Germinal center (tissue), 1 donor: Measurements from ENCODE around the gene SIGLEC10.

Experiments used
- DNase-seq: peaks from one replicate; pipeline ENCODE4 v3.0.0; 2012; ENCODE audit warnings: mixed read lengths, low spot score

Gene SIGLEC10

DNA sequence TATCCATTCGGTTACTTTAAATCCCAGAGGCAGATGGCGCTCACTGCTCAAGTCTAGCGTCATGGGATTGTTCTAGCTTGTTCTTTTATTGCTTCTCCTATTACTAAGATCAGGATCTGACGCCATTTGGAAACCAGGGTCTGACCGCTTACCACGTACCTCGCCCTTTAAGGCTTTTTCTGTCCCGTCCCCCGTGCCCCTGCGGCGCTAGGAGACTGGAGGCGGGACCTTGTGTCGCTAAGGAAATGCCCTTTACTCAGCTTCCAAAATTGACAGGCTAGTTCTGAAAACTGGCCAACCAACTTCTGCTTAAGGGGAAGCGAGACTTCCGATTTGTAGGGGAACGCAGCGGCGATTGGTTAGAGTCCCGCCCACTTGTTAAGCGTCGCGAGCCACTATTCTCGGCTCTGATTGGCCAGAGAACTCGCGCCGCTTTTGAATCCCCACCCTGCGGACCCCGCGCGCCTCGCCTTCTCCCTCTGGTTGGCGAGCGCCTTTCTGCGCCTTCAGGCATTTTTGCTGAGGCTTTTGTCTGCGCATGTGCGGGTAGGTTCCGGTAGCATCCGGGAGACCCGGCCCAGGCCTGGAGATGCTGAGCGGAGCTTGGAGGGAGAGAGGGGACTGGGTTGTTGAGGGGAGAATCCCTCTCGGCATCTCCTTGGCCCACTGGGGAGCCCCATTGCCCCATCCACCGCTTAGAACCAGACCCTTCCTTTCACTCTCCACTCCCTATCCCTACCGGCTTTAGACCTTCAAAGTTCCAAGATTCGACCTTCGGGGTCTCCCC is 23.2 kb downstream of the SIGLEC10 start:
- DNase-seq = peak; percentile 97

DNA sequence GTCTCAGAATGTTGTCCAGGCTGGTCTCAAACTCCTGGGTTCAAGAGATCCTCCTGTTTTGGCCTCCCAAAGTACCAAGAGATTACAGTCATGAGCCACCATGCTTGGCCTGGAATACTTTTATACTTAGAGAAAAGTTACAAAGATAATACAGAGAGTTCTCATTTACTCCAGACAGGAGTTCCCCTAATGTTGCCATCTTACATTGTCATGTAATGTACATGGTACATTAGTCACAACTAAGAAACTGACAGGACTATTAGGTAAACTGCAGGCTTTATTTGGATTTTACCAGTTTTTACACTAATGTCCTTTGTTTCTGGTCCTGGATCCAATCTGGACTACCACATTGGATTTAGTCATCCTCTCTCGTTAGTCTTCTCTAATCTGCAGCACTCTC is 24.7 kb downstream of the SIGLEC10 start:
- no peak for DNase-seq

DNA sequence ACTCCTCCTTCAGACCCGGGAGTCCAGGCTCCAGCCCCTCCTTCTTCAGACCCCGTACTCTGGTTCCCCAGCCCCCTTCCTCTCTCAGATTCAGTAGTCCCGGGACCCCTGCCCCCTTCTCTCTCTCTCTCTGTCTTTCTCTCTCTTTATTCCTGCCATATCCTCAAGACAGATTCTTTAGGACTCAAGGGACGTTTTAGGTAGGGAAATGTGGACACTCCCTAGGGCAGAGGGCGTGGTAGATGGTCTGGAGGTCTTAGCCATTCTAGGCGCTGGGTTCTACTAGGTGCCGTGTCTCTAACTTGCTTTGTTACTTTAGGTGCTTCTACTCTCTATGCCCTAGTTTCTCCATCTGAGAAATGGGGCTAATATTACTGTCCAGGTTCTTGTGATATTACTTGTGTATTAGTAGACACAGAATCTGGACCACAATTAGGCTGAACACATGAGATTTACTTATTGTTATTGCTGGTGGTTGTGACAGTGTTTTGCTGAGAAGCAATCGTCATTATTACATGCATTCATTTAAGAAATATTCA is 26.3 kb downstream of the SIGLEC10 start:
- no peak for DNase-seq

DNA sequence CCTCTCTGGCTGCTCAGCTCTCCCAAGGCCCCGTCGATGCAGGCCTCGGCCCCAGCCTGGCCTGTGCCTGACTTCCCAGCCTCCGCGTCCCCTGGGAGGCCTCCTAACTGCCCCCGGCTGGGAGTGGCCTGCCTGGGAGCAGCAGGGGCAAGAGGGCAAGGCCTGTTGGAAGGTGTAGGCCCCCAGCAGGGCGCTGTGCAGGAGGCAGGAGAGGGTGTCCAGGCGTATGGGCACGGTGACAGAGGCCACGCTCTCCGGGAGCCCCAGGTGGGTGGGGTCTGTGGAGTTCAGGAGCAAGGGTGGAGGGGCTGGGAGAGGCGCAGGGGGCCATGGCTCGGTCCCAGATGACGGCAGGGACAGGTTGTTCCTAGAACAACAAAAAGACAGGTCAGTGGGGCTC is 28.3 kb downstream of the SIGLEC10 start:
- DNase-seq = no peak

DNA sequence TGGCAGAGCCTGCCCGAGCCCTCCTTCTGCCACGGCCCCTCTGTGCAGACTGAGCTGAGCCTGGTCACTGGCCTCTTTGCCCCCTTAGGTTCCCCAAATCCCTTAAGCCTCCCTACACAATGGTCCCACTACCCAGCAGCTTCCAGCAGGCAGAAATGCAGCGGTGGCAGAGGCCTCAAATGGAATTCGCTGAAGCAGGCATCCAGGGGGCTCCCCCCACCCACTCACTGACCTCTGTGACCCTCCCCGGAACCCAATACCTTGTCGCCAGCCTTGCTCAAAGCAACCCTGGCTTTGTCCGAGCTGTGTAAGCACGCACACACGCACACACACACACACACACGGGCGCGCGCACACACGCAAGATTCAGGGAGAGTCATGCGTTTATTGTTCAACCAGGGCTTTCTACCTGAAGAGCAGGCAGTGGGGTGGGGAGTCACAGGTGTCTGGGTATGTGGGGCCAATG is 29.5 kb downstream of the SIGLEC10 start, which contains the start of gene LIM2:
Gene LIM2 (minus strand): TSS at position 51 of the 466 bp plus-strand sequence. CDS start 531 bp downstream, outside the sequence.
- no peak for DNase-seq

DNA sequence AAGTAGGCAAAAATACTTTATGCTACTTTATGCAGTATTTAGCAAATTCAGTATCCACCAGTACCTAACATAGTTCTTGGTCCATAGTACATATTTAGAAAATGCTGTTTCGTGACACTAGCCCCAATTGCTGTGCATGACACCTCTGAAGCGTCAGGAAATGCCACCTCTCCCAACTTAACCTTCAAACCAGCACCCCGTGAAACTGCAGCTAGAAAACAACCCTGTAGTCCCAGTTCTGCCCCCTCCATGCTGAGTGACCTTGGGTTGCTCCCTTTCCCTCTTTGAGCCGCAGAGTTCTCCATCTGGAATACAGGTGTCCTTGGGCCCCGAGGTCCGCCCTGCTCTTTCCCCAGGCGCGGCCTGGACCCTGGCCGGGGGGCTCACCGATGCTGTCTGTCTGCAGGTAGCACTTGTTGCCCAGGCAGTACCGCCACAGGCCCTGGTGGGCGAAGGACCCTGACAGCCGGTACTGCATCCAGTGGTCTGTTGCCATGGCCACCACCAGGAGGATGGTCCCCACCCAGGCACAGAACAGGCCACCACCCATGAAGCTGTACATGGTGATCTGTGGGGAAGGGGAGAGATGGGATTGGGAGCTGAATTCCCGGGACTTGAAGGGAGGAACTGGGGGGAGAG is 30.4 kb downstream of the SIGLEC10 start:
- DNase-seq = no peak

DNA sequence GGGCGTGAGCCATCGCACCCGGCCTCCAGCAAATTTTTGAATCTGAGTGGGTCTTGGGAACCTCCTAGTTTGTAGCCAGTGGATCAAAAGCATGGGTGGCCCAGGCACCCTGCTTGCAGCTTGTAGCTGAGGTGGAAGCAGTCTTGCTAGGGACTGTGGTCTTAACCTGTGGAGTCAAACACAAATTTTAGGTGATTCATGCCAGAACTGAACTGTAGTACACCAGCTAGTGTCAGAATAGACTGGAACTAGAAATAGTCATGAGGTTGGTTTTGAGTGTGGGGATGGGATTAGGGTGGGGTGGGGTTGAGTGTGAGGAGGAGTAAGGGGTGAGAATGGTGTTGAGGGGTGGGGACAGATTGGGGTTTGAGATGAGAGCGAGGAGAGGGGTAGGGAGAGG is 35.4 kb downstream of the SIGLEC10 start:
- no peak for DNase-seq

DNA sequence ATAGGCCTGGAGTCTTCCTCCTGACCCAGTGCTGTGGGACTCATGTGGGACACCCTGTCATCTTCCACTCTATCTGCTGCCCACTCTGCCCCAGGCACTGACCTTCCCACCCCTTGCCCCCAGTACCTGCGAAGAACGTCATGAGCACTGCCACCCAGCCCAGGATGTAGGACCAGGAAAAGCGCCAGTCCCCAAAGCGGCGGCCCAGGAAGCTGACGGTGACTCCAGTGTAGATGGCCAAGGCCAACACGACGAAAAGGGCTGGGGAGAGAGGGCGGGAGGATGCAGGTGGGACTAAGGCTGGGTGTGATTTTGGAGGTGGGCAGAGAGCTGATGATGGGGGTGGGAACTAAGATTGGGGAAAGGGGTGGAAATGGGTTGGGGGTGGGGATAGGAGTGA is 37.1 kb downstream of the SIGLEC10 start:
- DNase-seq = no peak

DNA sequence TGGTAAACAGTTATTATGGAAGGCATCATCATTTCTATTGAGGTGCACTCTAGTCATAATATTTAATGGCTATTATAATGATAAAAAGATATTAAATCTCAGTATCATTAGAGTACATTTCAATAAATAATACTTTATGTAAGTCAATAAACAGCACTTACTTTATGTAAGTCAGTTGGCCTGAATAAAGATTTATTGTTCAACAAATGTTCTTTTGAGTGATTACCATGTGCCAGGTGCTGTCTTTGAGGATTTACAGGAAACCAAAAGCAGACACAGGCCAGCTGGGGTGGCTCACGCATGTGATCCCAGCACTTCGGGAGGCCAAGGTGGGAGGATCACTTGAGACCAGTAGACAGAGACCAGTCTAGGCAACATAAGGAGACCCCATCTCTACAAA is 40.0 kb downstream of the SIGLEC10 start:
- no peak for DNase-seq

DNA sequence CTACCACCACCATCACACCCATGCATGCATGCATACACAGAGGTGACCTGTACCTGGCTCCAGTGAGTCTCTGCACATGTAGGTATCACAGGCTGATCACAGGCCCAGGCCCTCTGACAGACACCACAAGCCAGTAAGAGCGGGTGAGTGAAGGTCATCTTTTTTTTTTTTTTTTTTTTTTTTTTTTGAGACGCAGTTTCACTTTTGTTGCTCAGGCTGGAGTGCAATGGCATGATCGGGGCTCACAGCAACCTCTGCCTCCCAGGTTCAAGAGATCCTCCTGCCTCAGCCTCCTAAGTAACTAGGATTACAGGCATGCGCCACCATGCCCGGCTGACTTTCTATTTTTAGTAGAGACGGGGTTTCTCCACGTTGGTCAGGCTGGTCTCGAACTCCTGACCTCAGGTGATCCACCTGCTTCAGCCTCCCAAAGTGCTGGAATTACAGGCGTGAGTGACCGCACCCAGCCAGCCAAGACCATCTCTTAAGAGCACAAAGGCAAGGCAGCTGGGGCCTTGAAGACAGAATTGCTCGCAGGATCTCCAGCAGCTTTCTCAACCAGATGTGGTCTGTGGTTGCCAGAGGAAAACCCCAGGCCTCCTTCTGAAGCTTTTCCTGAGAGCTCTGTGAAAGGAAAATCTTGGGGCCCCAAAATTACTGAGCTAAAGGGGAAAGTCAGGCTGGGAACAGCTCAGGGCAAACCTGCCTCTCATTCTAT is 41.8 kb downstream of the SIGLEC10 start:
- no peak for DNase-seq

DNA sequence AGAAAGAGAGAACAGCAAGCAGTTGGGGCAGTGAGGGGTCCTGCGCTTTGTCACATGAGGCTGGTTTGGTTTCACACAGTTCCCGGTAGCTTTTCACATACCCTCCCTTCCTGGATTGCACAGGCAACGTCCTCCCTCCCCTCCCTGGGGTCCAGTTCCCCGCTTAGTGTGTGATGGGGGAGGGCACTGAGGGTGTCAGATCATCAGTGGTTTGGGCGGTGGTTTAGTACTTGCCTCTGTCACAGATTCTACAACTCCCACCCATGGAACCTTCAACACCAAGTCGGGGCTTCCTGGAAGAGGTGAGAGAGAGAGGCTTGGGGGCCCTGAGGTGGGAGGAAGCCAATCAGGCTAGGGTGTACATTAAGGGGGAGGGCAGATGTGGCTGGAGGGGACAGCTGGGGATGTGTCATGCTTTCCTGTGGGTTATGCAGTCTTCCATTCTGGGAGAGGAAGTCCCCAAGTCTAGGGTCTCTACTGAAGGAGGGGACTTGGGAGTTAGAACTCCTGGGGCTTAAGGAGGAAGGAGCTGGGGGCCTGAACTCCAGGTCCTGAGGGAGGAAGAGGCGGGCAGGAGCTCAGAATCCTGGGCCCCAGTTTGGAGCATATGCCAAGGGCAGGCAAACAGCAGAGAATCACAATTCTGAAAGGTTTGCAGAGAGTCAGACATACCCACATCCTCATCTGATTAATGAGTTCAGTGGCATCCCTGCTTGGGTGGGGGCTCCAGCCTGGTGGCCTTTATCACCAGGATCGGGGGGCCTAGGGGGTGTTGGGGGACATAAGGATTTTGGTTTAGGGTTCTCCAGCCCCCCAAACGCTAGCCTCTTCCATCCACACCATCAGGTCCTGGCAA is 44.6 kb downstream of the SIGLEC10 start, which contains the start of gene NKG7:
Gene NKG7 (minus strand): TSS at position 6 of the 856 bp plus-strand sequence. CDS start 119 bp downstream, outside the sequence.
- no peak for DNase-seq

DNA sequence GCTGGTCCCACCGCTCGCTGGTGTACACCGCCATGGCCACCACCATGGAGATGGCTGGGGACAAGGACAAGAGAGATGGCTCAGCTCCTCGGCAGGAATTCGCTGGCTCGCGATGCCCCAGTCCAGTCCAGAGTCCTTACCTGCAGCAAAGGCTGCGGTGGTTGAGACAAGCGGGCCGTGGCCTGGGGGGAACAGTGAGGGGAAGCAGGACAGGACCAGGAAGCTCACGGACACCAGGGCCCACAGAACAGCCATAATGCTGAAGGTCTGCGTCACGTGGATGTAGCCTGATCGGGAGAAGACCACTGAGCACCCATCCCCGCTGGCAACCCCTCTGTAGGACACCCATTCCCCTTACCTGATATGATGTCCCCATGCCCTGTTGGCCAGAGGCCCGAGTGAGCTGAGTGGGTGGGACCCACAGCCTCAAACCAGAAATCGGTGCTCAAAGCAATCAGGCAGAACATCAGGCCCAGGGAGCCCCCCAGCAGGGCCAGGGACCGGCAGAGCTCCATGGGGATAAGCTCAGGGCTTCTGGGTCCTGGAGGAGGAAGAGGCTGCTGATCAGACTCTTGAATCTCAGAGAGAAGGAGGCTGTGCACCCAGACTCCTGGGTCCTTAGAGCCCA is 45.3 kb downstream of the SIGLEC10 start:
- no peak for DNase-seq

DNA sequence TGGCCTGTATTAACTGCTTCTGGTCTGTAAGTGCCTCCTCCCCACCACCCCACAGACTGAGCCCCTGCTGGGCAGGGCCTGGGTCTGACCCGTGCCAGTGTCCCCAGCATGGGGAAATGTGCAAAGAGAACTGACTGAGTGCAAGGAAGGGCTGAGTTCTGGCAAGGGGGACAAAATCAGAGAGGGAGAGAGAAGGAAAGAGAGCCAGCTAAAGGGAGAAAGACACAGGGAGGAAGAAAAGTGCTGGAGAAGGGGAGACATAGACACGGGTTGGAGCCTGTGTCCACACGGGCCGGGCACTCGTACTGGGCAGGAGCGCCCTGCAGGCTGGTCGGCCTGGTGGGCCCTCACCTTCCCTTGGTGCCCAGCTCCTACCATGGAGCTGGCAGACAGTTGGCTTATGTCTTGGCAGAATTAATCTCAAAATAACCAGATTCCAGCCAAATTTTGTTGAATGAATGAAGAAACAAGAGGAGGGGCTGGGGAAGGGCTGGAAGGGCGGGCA is 46.2 kb downstream of the SIGLEC10 start:
- no peak for DNase-seq

DNA sequence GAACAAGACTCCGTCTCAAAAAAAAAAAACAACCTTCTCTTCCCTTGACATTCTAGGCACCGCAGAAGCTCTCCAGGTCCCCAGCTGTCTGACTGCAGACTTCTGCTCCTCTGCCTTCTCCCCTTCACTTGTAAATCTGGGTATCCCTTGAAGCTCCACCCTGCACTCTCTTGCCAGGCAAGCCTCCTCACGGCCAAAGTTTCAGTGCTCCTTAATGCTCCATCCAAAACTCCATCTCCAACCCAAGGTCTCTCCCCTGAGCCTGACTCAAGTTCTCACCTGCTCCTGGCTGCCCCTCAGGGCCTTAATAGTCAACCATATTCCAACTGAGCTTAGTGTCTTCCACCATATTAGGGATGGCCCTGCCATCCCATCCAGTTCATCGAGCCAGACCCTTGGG is 47.2 kb downstream of the SIGLEC10 start:
- no peak for DNase-seq

DNA sequence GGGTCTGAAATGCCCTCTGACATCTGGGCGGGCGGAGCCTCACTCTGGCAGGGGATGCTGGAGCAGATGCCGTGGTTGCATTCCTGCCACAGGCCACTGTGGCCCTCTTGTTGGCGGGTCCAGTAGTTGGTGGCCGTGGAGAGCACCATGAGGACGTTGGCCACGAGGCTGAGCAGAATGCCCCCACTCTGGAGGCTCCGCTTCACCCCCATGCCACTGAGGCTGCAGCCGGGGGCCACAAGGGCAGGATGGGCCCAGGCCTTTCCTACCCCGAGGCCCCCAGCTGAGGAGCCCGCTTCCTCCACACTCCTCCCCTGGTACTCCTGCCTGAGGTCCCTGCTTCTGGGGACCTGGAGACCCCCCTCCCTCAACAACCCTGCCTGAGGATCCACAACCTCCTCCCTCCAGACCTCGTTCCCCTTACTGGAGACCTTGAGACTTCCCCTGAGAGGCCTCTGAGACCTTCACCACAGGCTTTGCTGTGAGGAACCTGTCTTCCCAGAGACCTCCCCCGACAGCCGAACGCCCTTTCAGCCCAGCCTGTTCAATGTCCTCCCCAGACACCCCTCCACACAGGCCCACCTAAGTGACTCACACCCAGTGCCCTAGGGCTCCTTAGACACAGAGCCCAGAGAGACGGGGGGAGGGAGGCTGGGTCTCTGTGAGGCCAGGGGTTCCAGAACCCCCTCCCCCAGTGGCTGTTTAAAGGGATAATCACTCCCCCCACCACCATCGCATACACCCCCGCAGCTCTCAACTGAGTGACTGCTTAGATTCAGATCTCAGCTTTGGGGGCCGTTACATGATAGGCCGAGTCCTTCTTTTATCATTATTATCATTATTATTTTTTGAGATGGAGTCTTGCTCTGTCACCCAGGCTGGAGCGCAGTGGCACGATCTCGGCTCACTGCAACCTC is 48.8 kb downstream of the SIGLEC10 start, which contains the start of gene CLDND2:
Gene CLDND2 (minus strand): TSS at position 638 of the 917 bp plus-strand sequence. CDS start 426 bp downstream, at position 212.
- no peak for DNase-seq

DNA sequence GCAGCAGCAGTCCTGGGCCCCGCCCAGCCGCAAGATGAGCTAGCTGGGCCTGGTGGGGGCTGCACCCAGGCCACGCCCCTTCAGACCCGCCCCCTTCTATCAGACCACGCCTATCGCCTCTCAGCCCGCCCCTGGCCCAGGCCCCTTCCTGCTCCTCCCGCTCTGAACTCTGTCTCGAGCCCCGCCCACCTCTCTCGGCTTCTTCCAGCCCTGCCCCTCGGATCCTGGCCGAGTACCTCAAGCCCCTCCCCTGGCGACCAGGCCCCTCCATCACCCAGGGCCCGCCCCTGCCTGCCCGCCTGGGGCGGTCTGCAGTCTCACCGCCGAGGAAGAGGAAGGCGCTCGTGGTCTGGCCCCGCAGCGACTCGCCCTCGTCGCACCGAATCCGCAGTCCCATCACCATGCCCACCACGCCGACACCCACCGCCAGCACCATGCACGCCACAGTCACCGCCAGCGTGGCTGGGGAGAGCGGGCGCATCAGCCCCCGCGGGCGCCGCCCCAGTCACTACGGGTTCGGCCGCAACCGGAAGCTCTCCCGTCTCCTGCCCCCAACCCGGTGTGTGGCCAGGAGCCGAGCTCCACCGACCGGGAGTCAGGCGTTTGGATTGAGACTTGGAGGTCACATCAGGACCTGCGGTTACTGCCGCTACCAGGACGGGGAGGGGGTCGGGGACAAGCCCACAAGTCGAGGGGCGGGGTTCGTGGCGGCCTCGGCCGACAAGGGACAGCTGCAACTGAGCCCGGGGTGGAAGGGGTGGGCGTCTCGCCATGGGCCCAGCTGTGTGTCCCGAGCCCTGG is 49.7 kb downstream of the SIGLEC10 start:
- DNase-seq = peak; percentile 98

DNA sequence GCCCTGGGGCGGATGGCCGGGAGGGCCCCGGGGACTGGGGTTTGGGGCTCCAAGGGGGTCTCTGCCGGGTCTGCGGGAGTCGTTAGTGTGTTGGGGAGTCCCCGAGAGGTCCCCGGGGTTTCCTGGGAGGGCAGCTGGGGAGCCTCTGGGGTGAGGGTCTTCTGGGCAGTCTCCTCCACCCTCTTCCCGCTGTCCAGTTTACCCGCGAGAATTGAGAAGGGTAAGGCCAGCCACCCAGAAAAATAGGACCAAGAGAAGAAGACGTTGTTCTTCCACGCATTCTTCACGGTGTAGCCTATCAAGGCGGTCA is 50.2 kb downstream of the SIGLEC10 start:
- peak; percentile 44 for DNase-seq

DNA sequence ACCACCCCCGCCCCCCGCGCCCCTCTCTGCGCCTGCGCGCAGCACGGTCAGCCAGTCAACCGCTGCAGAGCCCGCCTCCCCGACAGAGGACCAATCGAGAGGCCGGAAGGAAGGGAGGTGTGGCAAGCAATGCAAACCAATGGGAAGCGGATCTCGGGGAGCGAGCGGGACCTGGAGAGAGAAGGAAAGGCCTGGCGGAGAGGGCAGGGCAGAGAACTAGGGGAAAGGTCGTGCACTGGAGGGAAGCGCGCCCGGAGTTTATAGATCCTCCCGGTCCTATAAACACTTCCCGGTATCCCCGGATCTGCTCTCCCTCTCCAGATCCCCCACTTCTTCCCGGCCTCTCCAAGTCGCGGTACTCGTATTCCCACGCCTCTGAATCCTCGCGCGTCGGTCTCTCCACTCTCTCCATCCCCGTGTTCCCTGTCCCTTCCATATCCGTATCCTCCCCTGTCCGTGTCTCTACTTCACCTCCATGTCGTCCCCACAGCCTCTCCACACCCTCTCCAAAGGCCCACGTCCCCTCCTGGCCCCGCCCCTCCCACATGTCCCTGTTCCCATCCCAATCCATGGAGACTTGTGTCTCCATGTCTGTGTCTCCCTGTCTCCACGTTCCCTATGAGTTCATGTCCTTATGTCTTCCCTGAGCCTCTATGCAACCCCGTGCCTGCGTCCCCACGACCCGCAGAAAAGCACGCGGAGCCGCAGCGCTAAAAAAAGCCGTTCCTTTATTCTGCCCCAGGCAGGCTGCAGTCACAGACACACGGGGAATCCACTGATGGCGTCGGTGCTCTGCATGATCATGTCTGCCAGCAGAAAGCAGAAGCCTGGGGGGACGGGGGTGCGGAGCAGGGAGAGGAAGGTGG is 50.8 kb downstream of the SIGLEC10 start:
- DNase-seq = peak; percentile 95
